GM21717 (cell line): ENCODE data around the gene FAM107B.
A peak's percentile ranks its signal among the peaks of the same experiment; 100 is the strongest.

ENCODE experiments used
- ATAC-seq: cut with Tn5 transposase; IDR thresholded peaks from one replicate; pipeline ENCODE4 v1.9.1; 2021; ENCODE audit warnings: mild to moderate bottlenecking, moderate library complexity; ENCODE audit not compliant: unreplicated experiment

The FAM107B gene

DNA sequence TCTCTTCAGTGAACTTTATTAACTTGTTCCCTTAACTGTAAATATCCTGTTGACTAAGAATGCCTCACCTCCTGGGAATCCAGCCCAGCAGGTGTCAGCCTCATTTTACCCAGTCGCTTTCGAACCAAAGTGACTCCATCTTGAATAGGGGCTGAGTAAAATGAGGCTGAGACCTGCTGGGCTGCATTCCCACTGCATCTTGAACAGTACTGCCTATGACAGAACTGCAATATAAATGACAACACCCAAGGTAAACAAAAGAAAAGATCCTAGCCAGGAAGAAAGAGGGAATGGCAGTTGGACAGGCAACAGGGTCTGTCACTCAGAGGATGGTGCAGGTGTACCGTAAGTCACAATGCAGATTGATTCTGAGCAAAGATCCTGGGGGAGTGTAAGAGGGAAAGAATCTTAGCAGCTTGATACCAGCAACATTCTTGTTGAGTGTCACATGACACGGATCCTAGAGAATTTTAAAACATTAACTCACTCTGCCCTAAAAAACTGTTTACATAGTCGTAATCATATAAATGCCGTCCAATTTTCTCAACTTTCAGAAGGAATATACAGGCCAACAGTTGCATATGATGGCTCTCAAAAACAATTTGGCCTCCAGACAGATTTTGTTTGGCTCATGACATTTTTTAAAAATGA, 4.4 kb upstream of the FAM107B start:
- no peak for ATAC-seq

DNA sequence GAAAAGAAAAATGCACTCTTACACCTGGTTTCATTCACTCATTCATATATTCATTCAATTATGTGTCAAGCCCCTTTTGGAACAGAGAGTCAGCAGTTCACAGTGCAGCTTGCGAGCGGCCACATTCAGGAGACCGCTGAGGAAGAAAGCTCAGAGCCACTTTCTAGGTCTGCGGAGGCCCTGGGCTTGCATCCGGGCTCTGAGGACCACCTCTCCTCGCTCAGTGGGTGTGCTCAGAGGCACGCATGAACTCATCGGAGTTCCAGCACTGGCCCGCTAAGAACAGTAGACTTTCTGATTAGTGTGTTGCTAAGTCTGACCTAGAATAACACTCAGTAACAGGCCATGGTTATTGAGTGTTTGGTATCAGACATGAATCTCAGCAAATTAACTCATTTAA, 1.8 kb upstream of the FAM107B start:
- ATAC-seq = no peak

DNA sequence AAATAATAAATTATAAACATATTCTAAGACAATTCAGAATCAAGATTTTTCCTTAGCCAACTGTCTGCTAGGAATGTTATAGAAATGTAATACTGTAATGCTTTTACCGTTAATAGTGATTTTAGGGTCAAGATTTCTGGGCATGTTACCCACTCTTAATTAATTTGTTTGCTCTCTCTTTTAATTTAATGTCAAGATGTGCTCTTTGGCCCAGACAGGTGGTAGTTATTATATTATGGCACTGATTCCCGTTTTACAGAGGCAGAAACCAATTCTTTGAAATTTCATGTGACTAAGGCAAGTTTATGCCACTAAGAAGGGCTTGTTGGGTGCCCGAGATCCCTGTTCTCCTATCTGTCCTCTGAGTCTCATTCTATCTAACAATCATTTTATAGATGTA, 959 bp upstream of the FAM107B start:
- ATAC-seq = no peak

DNA sequence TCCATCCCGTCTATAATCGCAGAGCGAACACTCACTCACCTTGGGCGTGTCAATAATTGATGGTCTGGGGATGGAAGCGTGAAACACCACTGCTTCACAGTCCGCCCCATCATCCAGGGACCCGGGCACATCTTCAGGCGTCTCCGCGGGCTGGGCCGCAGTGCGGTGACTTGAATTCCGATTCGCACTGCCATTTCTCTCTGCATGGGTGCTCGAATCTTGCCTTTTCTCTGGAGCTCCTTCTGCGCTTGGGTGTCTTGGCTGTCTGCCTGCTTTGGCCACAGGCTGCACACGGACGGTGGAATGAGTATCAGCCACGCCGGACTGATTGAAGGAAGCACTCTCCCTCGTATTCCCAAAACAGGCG, 500 bp downstream of the FAM107B start:
- no peak for ATAC-seq

DNA sequence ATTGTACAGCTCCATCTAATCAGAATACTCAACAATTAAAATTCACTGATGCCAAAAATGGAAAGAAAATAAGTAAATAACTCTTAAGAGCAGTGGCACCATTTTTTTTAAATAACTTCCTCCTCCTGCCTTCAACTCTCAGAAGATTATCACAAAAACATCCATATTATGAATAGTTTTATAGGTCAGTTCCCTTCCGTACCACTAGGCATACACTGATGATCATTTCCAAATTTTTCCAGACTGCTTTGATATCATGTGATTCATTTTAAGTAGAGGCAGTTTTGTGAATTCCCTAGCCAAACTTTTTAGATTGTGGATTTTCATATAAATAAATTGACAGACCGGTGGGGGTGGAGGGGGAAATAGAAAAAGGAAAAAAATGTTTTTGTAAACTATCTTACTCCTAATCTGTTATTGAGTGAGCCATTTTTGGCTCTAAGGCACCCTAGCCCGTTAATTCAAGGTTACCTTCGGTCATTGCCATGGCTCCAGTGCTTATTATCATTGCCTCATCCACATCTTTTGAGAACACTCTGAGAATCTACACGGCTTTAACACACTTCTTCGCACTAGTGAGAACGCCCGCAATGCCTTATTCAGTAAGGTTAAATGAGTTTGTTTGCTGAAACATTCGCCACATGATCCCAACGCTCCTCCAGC, 1.0 kb downstream of the FAM107B start:
- ATAC-seq = no peak

DNA sequence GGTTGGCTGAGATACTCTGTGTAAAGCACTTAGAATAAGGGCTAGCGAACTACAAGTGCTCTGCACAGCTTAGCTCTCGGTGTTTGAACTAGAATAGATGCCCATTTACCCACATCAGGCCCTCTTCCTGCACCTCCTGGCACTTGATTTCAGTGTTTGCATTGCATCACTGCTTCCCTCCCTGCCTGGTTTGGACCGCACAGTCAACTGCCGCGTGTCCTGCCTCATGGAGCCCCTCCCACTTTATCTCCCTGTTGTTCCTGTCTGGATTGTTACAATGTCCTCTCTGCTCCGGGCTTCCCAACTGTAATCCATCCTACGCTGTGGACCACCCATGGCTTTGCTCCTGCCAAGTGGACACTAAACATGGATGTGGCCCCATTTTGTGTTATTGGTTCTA, 2.3 kb downstream of the FAM107B start:
- ATAC-seq = no peak

DNA sequence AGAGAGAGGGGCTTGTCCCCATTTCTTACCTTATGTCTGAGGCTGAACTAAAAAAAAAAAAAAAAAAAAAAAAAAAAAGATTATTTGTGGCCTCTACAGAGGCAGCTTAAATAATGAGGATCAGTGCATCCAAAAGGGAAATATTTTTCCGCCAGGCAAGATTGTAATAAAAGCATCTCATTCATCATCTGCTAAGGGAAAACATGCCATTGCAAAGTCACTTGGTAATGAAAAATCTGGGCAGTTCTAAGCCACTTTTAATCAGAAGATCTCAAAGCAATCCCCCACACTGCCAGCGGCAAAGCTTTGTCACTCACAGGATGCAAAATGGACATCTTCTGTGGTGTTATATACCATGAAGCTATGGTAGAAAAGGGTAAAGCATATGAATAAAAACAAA, 3.8 kb downstream of the FAM107B start:
- ATAC-seq = no peak

DNA sequence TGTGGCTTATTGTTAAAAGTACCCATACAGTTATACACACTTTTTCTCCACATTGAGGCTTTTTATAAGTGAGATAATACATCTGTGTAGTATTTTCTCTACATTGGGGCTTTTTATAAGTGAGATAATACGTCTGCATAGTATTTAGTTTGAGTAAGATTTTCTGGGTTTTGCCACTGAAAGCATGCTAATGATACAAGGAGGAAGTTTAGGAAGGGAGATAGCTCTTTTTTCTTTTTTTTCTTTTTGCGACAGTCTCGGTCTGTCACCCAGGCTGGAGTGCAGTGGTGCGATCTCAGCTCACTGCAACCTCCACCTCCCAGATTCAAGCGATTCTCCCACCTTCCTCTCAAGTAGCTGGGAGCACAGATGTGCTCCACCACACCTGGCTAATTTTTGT, 13.3 kb downstream of the FAM107B start:
- no peak for ATAC-seq

DNA sequence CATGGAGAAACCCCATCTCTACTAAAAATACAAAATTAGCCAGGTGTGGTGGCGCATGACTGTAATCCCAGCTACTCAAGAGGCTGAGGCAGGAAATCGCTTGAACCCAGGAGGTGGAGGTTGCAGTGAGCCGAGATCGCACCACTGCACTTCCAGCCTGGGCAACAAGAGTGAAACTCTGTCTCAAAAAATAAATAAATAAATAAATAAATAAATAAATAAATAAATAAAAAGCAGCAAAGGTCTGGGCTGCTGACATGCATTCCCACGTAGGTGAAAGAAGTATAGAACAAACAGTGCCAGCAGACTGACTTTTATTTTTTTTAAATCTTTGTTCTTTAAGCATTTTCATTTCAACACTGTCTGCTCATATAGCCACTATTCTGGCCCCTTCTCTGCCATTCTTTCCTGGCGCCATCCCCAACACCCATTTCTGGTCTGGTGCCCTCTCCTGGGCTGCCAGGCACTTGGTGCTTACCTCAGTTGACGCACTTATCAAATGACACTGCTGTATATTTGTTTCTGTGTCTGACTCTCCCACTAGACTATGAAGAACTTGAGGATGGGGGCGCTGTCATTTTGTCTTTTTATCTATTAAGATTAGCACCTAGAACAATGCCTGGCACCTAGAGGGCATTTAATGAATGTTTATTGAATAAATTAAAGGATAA, 15.6 kb downstream of the FAM107B start:
- no peak for ATAC-seq

DNA sequence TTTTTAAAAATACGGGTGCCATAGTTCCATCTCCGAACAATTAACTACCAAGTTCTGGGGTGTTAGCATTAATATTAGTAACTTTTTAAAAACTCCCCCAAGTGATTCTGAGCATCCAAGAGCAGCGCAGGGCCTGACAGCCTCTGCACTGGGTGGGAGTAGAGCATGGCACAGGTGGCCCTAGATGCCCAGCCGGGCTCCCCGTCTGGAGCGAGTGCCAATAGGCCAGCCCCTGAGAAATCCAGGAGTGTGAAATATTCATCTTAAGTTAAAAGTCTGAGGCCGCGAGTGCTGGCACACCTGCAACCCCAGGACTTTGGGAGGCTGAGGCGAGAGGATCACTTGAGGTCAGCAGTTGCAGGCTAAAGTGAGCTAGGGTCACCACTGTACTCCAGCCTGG, 16.2 kb downstream of the FAM107B start:
- ATAC-seq = no peak

DNA sequence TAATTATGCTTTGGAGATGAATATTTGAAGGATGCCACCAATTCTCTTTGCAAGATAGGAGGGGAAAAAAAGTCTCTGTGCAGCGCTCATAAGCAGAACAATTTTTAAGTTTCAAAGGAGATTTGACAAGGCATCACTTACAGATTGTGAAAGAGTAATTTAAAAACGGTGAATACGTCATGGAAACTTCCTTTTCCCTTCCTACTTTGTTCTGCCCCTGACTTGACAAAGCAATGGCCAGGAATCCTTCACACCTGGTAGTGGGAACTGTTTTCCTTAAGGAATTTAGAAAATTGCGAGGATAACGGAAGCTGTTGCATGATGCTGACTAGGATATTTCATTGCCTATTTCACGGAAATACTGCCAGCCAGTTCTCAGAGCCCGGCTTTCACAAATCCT, 16.7 kb downstream of the FAM107B start:
- ATAC-seq = no peak

DNA sequence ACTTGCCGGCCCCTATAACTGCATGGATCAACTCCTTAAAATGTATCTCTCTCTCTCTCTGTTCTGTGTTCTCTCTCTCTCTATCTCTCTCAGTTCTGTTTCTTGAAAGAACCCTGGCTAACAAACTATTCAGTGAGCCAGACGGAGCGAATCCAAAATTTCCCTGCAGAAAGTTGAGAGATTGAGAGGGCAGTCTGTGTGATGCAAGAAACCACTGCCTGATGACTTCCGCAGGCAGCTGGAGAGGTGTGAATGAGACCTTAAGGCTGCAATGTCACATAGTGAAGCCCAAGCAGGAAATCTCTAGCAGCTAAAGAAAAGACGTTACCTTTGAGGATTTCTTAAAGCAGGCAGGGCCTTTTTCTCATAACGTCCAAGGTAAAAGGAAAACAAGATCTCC, 17.3 kb downstream of the FAM107B start:
- no peak for ATAC-seq

DNA sequence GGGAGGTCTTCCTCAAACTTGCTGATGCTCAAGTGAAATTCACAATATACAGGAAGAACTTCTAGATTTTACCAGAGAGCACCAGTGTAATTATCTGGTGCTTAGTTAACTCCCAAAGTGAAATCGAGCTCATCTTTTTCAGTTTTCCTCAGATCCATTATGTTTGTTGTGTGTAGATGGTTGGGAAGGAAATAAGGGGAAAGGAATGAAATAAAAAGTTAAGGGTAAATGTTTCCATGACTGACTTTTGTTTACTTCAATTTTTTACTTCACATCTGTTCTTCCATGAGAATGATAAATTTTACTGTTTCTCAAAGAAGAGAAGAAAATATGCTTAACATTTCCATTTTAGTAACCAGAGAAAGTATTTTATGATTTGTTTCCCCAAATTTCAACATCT, 21.3 kb downstream of the FAM107B start:
- ATAC-seq = no peak

DNA sequence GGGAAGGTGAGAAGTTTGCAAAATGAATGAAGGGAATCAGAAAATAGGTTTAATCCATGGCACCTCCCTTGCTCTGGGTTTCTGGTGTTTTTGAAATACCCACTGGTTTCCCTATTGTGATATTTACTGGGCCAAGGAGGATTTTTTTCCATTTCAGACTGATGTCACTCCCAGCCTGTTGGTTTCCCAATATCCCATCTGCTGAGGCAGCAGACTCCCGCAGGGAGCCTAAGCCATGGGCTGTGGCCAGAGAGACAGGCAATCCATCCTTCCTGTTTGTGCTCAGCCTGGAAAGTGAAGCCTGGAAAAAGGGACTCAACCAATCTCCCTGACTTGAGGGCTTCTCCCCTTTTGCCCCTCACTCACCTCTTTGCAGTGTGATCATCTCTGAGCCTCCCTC, 22.8 kb downstream of the FAM107B start:
- no peak for ATAC-seq

DNA sequence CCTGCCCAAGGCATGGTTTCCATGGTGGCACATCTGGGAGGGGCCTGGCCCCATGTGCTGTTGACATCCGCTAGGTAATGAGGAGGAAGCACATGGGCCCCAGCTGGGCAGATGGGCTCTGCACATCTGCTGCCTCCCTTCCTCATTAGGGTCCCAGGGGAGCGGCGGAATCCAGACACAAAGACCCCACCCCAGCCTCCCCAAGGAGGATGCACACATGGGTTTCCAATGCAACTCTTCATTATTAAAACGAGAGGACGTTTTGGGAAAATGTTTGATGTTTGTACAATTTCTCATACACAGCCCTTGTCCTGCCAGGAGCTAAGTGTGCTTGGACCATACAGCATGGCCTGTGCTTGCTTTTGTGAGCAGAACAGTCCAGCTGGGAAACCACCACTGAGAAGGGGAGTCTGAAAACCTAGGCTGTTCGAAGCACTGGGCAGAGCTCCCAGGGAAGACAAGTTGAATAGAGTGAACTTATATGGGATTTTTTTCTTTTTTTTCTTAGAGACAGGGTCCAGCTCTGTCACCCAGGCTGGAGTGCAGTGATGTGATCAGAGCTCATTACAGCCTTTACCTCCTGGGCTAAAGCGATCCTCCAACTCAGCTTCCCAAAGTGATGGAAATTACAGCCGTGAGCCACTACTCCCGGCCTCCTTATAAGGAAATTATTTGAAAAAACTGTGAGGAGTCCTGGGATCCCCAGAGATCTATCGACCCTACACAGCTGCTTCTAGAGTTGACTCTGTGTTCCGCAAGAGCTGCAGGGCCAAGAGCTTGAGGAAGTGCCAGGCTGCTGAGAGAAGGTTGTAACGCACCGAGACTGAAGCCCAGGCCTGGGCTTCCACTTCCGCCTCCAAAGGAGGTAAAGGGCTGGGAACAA, 23.4 kb downstream of the FAM107B start:
- peak; percentile 62 for ATAC-seq

DNA sequence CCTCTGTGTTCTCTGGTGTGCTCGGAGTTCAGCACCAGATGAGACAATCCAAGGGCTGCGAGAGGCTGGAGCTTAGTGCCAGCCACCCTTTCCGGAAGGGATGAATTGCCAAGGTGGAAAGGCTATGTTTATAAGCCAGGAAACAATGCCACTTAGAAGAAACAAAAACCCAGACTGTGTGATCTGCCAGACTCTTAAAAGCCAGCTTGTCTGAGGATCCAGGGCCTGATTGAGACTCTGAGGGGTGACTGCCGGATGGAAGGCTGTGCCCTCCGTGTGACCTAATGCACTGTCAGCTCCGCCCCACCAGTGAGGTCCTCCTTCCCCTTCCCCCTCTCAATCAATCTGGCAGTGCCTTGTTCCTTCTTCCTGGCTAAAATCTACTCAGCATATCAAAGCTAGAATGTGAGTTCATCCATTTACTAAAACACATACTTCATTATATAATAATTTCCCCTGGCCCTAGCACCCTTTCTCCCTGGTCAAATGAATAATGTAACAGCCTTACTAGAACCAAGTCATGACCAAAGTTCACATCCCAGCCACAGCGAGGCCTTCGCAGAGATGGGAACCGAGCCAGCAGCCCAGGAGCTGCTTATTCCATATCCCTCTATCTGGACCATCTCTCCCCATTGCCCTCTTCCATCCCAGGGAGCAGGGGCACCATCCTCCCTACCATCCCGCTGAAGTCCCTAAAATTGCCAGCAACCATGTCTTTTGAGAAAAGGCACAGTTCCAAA, 25.5 kb downstream of the FAM107B start:
- ATAC-seq = no peak

DNA sequence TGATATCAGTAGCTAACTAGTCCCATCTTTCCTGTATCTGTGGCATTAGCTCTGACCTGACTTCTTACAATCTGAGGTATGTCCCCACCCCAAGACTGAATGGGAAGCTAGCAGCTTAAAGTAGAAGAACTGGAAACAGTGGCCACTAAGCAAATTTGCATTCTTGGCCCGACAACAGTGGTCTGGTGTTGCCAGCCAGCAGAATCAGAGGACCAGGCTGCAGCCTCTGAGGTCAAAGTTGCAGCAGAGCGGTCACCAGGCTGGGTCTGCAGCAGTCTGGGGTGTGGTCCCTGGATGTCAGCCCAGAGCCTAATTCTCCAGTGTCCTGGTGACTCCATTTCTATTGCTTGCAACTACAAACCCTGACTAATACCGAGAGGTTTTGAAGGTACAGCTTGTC, 26.3 kb downstream of the FAM107B start:
- no peak for ATAC-seq

DNA sequence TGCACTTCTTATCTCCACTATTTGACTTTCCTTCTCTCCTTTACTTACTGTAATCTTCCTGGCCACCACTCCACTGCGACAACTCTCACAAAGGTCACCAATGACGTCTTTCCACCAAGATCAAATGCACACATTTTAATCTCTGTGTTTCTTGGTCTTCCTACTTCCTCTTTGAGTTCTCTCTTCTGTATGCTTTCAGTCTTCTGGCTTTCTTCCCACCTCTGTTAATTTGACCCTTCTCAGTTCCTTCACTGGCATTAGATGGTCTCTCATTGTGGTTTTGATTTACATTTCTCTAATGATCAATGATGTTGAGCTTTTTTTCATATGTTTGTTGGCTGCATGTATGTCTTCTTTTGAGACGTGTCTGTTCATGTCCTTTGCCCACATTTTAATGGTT, 31.9 kb downstream of the FAM107B start:
- ATAC-seq = peak; percentile 88

DNA sequence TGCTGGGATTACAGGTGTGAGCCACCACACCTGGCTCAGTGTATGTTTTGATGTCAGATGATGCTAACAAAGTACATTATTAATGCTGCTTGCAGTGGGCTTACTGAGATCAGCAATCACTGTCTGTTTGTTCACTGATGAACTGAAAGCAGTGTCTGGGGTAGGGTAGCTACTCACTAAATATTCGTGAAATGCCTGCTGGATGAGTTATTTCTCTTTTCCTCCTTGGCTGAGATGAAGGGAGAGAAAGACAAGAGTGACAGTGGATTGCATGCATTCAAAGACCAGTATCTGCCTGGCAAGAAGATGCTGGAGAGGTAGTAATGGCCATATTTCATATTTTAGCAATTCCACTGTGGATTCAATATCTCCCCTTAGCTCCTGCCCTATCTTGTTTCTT, 32.3 kb downstream of the FAM107B start:
- no peak for ATAC-seq

DNA sequence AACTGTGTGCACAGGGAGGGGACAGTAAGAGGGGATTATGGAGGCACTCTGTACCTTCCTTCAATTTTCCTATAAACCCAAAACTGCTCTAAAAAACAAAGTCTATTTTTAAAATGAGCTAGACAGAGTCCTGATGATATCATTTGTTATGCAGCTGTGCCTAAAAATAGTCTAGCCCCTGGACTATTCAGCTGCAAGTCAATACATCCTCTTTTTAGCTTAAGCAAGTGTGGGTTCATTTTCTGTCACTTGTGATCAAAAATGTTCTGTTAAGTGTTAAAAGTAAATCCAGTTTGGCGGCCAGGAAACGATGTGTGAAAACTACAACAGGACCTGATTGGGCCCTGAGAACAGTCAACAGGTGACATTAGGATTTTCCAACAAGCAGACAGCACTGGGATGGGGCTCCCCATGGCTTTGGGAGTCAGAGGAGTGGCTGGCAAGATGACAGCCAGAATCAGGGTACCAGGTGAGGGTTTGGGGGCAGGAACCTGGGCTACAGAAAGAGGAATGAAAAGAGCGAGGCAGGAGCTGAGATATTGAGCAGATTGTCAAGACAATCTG, 33.9 kb downstream of the FAM107B start:
- ATAC-seq = peak; percentile 57
